Fibroblast of mammary gland (primary cell): ENCODE measurements around the gene WWC2.

ENCODE experiments used
- DNase-seq: peaks from one replicate; pipeline ENCODE4 v3.0.0-alpha.2; 2010; ENCODE audit warnings: low read depth
- H3K4me3 ChIP-seq: 2 replicates; pipeline ENCODE4 v1.5.1; 2011; ENCODE audit warnings: low read depth, mild to moderate bottlenecking, low read length, moderate library complexity; ENCODE audit not compliant: control insufficient read depth
- CTCF ChIP-seq: conservative IDR thresholded peaks from 2 replicates; pipeline ENCODE4 v1.5.1; 2011; ENCODE audit warnings: low read depth, low read length, inconsistent platforms; ENCODE audit not compliant: control insufficient read depth, insufficient read depth

The WWC2 gene

GRCh38 chr4:183073838-183074145, 25.3 kb upstream of the WWC2 start:
- no peak for DNase-seq
- no peak overlapping the region for H3K4me3 ChIP-seq
- no peak for TF ChIP-seq CTCF

GRCh38 chr4:183074288-183074990, 24.6 kb upstream of the WWC2 start:
- DNase-seq = no peak
- H3K4me3 ChIP-seq = no peak overlapping the region
- no peak for TF ChIP-seq CTCF

- no peak overlapping the region for H3K4me3 ChIP-seq
- no peak for DNase-seq
- TF ChIP-seq CTCF = no peak
These were observed 20.4 kb upstream of the WWC2 start for GRCh38 chr4:183078634-183079033.

GRCh38 chr4:183080372-183081115, 18.5 kb upstream of the WWC2 start:
- no peak for DNase-seq
- no peak for TF ChIP-seq CTCF
- H3K4me3 ChIP-seq = no peak overlapping the region

- no peak for TF ChIP-seq CTCF
- no peak overlapping the region for H3K4me3 ChIP-seq
- DNase-seq = no peak
These were observed 18.0 kb upstream of the WWC2 start for GRCh38 chr4:183081116-183081469.

- no peak for TF ChIP-seq CTCF
- H3K4me3 ChIP-seq = no peak overlapping the region
- DNase-seq = no peak
These were observed 17.0 kb upstream of the WWC2 start for GRCh38 chr4:183082053-183082452.
